Stimulated activated CD4-positive, alpha-beta T cell treated with anti-CD3 and anti-CD28 coated beads, TNF-alpha, amount 100 ng/mL, for 4 hours (primary cell): ENCODE measurements around the gene N4BP2L1.

Source experiments
- DNase-seq, 3 experiments: peaks; one replicate each; pipeline ENCODE4 v3.0.0-alpha.2; 2020; ENCODE audit warnings: low read depth in 3 of 3

Gene N4BP2L1

DNA sequence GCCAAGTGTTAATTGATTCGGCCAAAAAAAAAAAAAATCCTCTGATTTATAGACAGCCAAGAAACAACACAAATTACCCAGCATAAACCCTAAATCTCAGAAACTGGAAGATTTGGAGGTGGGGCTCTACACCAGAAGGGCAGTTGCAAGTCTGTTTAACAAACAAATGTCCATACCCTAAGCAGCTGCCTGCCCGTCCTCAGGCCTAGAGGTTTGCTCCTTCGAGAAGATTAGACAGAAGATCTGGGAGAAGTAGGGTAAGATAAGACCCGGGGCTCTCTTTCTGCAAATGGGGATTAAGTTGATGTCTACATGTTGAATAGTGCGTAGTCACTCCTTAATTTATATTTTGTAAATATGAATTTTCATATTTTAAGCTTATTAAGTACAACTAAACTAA lies 3.4 kb upstream of the N4BP2L1 start:
- DNase-seq = no peak

DNA sequence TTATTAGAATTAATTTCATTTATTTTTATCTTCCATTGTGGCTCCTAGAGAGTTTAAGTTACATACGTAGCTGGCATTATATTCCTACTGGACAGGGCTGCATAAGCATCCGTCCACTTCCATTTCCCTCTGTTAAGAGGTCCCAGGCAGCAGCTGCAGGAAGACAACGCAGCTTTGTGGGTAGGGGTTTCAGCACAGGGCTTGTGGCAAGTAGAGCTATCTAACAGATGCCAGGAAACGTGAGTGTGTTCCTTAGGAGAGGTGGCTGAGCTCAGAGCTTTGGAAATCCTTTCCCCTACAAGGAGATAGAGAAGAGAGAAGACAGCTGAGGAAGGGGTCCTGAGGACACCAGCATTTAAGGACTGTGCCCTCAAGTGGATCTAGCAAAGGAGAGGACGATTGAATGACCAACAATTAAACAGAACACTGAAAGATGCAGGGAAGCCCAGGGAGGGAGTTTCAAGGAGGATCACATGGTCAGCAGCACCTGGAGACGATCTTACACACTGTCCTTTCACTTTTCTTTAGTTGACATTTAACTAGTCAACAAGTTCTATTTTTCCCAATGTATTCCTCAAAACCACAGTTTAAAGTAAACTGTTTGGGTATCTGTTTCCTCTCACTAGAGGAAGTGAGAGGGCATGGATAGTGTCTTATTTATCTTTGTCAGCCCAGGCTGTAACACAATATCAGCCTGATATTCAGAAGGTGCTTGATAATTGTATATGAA lies 2.3 kb upstream of the N4BP2L1 start:
- no peak for DNase-seq

DNA sequence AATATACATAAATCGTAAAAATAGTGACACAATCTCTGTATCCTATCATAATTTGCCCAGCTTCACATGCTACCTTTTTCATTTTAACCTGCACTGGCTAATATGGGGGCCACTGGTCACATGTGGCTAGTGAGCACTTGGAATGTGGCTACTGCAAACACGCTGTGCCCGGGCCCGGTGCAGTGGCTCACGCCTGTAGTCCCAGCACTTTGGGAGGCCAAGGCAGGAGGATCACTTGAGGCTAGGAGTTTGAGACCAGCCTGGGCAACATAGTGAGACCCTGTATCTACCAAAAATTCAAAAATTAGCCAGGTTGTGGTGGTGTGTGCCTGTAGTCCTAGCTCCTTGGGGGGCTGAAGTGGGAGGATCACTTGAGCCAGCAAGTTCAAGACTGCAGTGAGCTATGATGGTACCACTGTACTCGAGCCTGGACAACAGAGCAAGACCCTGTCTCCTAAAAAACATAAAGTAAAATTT lies 1.5 kb upstream of the N4BP2L1 start:
- no peak for DNase-seq

DNA sequence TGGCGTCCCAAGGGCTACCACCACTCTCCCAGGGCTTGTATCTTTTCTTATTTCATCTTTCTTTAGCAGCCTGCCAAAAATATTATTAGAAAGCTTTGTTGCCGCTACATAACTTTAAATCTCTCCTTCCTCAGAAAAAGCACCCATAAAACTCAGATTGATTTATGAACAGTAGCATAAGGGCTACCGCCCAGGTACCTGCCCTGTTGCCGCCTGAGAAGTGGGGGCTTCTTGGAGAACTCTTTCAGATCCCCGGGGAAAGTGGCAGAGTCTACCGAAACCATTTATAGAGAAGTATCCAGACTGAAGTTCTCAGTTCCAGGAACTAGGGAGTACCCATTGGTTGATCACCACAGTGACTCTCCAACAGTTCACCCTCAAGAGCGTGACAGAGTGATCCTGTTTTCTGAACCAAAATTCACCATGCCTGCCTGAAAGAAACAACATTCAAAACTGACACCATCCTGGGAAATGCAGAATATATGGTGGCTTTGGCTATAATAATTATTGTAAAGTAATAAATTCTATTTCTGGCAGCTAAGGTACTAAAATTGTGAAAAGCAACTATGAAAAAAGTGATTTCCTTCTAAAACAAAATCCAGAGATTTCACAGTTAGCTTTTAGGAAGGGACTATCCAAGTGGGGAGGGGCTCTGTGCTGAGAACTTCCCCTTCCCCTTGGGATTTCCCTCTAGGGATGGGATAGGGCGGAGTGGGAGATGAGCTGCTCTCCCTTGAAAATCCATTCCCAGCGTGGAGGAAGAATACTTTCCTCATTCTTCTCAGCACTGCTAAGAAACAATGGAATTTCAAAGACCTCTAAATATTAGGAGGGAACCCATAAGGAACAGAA lies 877 bp upstream of the N4BP2L1 start:
- no peak for DNase-seq

DNA sequence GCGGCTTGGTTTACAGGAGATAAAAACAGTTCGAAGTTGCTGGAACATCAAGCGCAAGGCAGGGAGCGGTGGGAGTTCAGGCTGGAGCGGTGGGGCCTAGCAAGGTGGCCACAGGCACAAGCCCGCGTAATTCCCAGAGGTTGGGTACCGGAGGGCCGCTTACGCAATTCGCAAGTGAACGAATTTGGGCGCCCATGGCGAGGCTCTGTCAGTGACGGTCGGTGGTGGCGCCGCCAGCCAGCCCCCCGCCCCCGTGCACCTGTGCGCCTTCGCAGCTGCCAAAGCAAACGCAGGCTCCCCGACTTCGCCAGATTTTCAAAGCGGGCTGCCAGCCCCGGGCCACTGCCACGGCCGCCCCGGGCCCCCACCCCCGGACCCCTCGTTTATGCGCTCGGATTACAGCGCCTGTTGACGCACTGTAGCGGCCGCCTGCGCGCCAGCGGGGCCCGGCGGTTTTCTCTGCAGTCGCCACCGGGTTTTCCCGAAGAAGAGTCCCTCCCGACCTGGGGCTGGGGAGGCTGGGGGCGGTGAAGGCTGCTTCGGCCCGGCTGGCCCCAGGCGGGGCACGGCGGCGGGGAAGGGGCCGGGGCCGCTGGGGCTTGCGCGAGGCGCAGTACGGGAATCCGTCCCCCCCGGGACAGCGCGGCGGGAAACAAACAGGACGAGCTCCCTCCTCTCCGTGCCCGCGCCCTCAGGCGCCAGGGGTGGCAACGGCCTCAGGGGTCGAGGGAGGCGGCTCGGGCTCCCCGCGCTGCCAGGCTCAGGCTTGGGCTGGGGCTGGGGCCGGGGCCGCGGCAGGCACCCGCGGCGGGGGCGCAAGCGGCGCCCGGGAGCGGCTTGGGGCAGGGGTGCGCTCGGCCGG lies 709 bp downstream of the N4BP2L1 start:
- peak; percentile 28 to 38 (median 38) for DNase-seq

DNA sequence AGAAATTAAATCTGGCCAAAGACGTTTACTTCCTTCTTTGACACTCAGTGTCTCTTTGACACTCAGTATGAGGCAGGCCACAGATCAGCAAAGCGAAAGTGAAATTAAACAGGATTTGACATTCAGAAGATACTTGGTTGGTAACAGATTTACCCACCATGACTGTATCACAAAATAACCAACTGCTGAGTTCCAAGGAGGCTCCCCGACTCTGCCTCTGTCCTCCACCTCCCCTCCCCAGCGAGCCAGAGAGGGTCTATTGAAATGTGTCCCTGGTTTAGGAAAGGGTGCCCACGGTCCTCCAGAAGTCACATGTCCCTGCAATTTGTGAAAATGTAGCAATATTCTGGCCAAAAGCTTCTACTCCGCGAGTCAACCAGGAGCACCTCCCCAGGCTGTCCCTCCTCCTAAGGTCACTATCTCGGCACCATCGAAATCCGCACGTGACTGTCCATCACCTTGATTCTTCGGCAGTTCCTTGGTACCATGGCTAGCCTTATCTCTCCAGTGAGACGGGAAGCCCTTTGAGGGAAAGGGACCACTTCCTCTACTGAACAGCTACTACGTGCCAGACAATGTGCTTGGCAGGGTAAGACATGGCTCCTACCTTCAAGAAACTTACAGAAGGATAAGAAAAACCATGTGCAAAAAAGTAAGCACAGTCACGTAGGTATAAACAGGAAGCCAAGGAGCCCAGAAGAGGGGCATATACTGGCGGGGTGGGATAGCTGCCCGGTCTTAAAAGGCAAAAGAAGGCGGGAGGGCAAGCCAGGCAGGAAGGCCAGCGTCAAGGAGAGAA lies 1.5 kb downstream of the N4BP2L1 start:
- peak; percentile 3 to 27 (median 10) for DNase-seq

DNA sequence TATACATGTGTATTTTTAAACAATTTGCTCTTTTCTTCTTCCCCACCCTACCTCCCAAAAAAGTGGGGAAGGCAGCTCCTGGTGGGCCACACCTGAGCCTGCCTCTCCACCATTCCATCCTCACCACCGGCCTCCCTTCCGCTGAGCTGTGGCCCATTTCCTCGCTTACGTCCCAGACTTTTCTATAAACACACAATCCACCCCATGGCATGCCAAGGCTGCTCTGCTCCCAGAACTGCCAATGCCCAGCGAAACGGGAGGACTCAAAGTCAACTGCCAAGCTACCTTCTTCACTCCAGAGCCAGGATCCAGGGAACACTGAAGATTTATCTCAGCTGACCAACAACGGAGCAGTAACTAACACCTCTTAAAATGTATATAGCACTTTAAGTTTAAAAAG lies 2.8 kb downstream of the N4BP2L1 start:
- no peak for DNase-seq

DNA sequence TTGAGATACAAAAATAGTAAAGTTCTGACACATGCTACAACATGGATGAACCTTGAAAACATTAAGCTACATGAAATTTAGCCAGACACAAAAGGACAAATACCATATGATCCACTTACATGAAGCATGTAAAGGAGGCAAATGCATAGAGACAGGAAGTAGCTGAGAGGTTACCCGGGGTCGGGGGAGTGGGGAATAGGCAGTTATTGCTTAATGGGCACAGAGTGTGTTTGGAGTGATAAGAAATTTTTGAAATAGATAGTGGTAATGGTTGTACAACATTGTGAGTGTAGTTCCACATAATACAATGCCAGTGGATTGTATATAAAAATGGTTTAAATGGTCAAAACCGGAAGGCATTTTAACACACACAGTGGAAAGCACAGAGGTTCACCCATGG lies 4.3 kb downstream of the N4BP2L1 start:
- no peak for DNase-seq

DNA sequence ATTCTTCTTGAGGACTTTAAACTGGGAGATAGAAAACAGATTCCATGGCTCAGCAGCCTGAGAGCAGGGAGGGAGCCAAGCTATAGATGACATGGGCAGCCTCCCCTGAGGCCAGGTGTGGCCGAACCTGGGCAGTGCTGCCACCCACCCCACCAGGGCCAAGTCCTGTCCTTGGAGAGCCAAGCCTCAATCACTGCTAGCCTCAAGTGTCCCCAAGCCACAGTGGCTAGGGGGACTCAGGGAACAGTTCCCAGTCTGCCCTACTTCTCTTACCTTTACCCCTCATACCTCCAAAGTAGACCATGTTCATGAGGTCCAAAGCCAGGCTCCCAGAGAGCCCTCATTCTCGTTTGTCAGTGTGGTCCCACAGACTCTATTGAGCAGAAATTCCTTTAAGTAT lies 8.1 kb downstream of the N4BP2L1 start:
- no peak for DNase-seq

DNA sequence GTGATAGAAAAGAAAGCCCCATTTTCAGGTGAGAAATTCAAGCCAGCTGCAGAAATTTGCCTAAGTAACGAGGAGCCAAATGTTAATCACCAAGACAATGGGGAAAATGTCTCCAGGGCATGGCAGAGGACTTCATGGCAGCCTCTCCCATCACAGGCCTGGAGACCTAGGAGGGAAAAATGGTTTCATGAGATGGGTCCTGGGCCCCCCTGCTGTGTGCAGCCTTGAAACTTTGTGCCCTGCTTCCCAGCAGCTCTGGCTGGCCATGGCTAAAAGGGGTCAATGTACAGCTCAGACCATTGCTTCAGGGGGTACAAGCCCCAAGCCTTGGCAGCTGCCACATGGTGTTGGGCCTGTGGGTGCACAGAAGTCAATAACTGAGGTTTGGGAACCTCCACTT lies 9.9 kb downstream of the N4BP2L1 start:
- DNase-seq = no peak

DNA sequence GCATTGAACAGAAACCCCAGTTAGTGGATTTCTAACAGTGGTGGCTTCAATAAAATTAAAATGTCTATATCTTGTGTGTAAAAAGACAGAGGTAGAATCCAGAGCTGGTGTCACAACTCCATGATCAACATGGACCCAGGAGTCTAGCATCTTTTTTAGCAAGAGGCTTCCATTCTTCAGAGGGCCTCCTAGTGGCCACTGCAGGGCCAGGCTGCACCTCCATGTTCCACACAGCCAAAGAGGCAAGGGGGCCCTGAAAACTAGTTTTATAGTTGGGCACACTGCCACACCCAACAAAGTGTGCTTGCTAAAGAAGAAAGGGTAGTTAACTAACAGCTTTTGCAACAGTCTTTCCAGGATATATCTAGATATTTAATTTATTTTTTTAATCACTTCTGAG lies 12.9 kb downstream of the N4BP2L1 start:
- no peak for DNase-seq

DNA sequence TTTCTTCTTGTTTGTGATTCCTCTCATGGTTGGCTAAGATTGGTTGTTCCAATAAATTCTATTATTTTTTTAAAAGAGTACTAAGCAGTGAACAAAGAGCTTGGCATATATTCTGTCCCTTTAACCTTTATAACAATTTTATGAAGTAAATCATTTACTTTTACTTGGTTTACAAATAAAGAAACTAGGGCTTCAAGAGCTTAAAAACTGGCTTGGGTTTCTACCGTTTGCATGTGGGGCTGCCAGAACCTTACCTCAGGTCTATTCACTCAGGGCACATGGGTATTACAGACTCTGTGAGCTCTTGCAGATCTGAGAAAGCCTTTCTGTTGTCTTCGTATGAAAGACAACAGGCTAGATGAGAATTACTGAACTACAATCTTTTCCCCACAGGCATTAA lies 13.3 kb downstream of the N4BP2L1 start:
- DNase-seq = no peak

DNA sequence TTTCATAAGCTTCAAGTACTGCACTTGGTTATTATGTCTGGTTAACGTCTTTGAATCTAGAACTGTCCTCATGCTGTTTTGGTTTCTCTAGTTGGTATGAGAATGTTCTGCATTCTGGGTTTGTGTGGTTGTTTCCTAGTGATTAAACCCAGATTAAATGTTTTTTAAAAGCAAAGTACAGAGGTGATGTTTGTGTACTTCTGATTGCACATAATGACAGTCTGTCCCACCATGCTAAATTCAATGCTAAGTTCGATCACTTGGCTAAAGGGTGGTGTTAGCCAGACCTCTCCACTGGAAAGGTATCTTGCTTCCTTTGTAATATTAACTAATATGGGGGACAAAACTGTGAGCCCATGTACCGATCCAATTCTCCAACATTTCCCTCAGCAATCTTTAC lies 14.6 kb downstream of the N4BP2L1 start:
- no peak for DNase-seq

DNA sequence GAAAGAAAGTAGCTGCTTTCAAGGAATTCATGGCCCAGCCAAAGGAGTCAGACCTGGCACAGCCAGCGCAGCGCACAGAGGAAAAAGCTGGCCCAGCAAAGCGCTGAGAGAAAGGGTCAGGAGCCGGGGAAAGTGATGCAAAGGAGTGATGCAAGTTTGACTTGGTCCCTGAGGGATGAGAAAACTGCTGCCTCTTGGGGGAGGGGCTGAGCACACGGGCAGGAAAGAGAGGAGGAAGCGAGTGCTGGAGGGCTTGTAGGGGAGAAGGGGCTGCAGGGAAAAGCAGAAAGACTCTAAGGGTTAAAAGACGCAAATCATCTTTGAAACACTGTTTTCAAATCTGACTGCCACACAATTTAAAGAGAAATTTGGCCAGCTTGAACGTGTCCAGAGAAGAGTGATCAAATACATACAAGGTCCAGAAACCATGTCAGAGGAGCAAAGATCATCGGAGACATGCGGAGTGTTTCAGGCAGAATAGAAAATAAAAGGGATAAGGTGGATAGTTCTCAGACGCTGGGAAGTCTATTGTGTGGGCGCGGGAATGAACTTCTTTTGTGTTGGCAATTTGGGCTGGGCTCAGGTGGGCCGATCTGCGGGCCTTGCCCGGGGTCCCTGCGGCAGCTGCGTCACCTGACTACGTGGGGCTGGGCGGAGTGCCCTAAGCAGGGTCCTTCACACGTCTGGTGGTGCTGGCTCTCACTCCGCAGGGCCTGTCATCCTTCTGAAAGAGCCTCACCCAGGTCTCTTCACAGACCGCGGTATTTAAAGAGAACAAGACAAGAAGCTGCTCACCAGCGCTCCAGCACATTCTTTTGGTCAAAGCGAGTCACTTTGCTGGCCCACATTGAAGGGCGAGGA lies 18.1 kb downstream of the N4BP2L1 start:
- DNase-seq = no peak

DNA sequence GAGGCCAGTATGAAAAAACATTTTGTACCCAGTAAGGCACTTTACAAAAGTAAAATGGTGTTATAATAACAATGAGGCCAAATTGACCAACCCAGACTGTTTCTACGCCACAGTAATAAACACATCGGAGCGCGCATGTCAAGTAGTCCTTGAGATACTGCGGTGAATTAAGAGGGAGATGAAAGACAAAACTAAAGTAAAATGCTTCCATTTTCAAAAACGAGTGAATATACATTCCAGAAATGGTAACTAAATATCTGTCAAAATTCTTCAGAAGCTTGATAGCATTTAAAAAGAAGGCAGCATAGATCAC lies 19.0 kb downstream of the N4BP2L1 start:
- no peak for DNase-seq

DNA sequence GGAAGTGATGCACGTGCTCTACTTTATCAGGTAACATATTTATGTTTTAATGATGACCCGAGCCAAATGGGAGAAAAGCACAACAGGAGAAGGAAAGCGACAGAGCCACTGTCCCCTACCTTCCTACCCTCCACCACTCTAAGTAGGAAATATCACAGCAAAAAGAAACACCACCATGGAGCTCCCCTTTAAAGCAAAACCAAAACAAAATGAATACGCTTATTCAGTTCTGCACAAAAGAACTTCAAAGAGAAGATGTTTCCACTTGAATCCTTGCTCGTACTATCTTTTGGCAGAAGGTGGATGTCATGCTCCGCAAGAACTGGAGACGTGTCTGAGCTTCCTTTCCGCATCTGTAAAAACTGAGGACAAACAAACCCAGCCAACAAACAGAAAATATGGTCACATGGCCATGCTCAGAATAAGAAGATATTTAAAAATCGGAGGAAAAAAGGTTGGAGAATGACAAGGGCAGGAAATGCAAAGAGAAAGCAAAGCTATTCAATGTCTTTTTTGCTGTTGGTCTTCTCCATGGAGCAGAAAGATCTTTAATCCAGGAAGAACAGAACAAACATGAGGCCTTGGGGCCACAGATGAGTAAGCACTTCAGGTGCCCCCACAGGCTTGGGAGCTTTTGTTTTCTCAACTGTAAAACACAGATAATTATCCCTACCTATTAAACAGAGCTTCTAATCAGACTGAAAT lies 19.5 kb downstream of the N4BP2L1 start:
- DNase-seq = no peak

DNA sequence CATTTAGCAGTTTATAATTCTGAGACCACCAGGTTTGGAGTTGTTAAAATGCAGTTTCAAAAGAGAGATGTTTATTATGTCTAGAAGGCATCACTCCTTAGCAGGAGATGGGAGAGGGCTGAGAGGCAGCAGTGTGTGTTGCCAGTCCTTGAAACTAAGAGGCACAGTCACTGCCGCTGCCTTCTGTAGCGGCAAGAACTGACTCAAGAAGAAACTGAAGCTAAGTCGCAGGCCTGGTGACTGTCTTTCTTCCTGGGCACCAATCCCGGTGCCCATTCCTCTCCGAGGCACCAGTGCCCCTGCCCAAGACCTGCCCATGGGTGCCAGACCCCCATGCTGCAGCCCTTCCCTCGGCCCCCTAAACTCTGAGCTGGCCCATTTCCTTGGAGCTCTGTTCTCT lies 20.1 kb downstream of the N4BP2L1 start:
- no peak for DNase-seq

DNA sequence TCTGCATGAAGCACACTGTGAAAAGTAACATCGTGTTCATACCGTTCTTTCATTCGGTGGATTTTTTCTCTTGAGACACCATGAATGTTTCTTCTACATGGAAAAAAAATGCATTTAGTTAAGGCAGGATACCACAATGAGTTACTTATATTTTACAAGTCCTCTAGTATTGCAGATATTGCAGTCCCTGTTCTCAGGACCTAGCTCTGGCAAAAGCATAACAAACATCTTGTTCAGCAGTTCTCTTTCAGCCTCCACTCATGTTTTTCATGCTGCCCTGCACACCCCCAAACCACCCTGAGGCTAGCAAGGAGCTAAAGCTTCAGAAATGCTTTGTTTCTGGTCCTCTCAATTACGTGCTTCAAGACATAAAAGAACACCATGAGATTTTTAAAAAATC lies 24.8 kb downstream of the N4BP2L1 start:
- DNase-seq = no peak

DNA sequence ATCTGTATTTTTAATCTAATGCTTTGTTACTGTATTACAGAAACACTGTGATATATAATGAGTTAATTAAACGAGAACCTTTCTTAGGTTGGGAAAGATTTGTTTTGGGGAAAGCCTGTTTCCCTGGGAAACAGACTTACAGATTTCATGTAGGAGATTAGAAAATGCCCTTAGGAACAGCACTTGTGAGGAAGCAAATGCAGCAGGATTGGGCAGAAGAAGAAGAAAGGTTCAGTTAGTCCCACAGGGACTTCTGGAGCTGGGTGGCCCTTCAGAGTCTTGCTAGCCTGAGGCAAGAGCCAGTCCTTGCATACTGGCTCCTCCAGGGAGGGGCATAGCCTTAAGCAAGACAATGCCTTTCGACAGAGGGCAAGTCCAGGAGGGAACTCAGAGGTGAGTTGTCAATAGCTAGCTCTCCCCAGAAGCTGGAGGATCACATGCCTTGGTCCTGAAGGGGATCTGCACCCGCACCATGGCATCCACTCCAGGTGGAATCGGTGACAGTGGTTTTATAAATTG lies 36.8 kb downstream of the N4BP2L1 start:
- DNase-seq = no peak

DNA sequence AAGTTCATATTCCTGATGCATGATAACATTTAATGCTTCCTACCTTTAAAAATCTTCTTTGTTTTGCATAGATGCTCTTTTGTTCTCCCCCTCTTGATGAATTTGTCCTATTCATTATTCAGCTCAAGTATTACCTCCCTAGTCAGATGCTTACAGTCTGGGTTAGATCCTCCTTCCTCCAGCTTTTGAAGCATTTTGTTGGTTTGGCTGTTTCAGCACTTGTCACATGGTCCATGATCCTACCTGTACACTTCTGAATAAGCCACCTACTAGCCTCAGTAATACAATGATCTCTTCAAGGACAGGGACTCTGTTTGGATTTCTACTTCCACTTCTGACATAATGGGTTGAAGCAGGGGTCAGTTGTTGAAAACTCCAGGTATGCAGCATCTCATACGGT lies 37.4 kb downstream of the N4BP2L1 start:
- DNase-seq = no peak
